Lower lobe of right lung (tissue), 2 donors: ENCODE results near the gene OST4. TPM values are rescaled to one million over a fixed set of nuclear protein-coding genes. Genes with fewer than 3 reads are reported as not detected.
"Not testable (repeated sequence)": the region's sequence is repeated elsewhere in the genome, so short reads cannot be mapped to it uniquely, and the experiment has no call there.

ENCODE experiments used
- ATAC-seq, 2 donors: fragments of 200-7000 bp; cut with Tn5 transposase; one replicate each; pipeline ENCODE4 v1.9.1; 2020 to 2022; ENCODE audit warnings: mild to moderate bottlenecking in 2 of 2, moderate library complexity in 2 of 2
- DNase-seq: peaks from one replicate; pipeline ENCODE4 v3.0.0-alpha.2; 2020
- H3K27ac ChIP-seq: fragments of 200-600 bp; one replicate; pipeline ENCODE4 v1.8.0; 2022
- H3K27me3 ChIP-seq: fragments of 200-600 bp; one replicate; pipeline ENCODE4 v1.8.0; 2022; ENCODE audit warnings: low read depth
- H3K36me3 ChIP-seq: fragments of 200-600 bp; one replicate; pipeline ENCODE4 v1.8.0; 2022; ENCODE audit warnings: mild to moderate bottlenecking
- H3K4me1 ChIP-seq: fragments of 200-600 bp; one replicate; pipeline ENCODE4 v1.8.0; 2022
- H3K4me3 ChIP-seq: fragments of 200-600 bp; one replicate; pipeline ENCODE4 v1.8.0; 2022; ENCODE audit warnings: mild to moderate bottlenecking
- H3K9me3 ChIP-seq: fragments of 200-600 bp; one replicate; pipeline ENCODE4 v1.8.0; 2022
- CTCF ChIP-seq: fragments of 200-600 bp; IDR thresholded peaks from one replicate; pipeline ENCODE4 v1.8.0; 2022; ENCODE audit warnings: antibody characterized with exemption, mild to moderate bottlenecking
- intact Hi-C: fragments of 100-400 bp; cut with DNase I; formaldehyde crosslinking; loops from one replicate; pipeline ENCODE4 v1.11.0; 2022
- total RNA-seq: library from RNA; stranded (reverse); fragmentation: NEBNext Ultra II Directional; extraction: Animal tissue kit (Norgen Biotek cat#: 25700); gene quantifications from one replicate; pipeline ENCODE4 v1.2.1, GENCODE V29; 2021
- donor health status: DM: no; HTN: yes; CAD: no; lungs with severe emphysema.

Gene OST4
- total RNA-seq, 1 donor from 2014 or later = 243 TPM

- ATAC-seq (peak; percentile 39 to 63), DNase-seq (peak; percentile 68)
- H3K4me1 ChIP-seq = peaks cover 56% of the 10 kb centered on the region
- no peaks in the 10 kb centered on the region for H3K9me3 ChIP-seq
- H3K27ac ChIP-seq = peak within 1 kb of the TSS; percentile 78
- intact Hi-C loops = no loop called here
- no peaks in the 10 kb centered on the region for H3K27me3 ChIP-seq
- TF ChIP-seq CTCF = no peak
- peak within 1 kb of the TSS; percentile 55 for H3K4me3 ChIP-seq
- H3K36me3 ChIP-seq = no peaks in the 10 kb centered on the region
Observed at GRCh38 chr2:27078267-27079194, 7.1 kb upstream of the OST4 start, which contains the start of gene EMILIN1. EMILIN1 (plus strand) TSS chr2:27078615; CDS start chr2:27079066, 451 bp downstream.

- Histone ChIP-seq H3K27me3 (no peaks in the 10 kb centered on the region), H3K4me3 (no peak overlapping the region), H3K4me1 (peaks cover 65% of the 10 kb centered on the region), H3K27ac (peak overlapping the region; percentile 11), H3K9me3 (no peaks in the 10 kb centered on the region), H3K36me3 (no peaks in the 10 kb centered on the region)
- TF ChIP-seq CTCF = no peak
- DNase-seq (no peak), ATAC-seq (no peak)
- intact Hi-C loops = no loop called here
Observed at GRCh38 chr2:27077231-27077630, 5.8 kb upstream of the OST4 start.

- Histone ChIP-seq H3K36me3 (no peaks in the 10 kb centered on the region), H3K27ac (no peak overlapping the region), H3K9me3 (no peaks in the 10 kb centered on the region), H3K4me1 (peaks cover 59% of the 10 kb centered on the region), H3K27me3 (no peaks in the 10 kb centered on the region), H3K4me3 (no peak overlapping the region)
- DNase-seq (no peak), ATAC-seq (no peak)
- TF ChIP-seq CTCF = no peak
- intact Hi-C loops = no loop called here
Observed at GRCh38 chr2:27076323-27076722, 4.9 kb upstream of the OST4 start.

- Histone ChIP-seq H3K4me1 (peaks cover 58% of the 10 kb centered on the region), H3K27ac (peak overlapping the region; percentile 7)
- H3K36me3 ChIP-seq, DNase-seq, H3K4me3 ChIP-seq, ATAC-seq, intact Hi-C loops, H3K9me3 ChIP-seq, H3K27me3 ChIP-seq: not testable (repeated sequence)
Observed at GRCh38 chr2:27075566-27075871, 4.1 kb upstream of the OST4 start.

GRCh38 chr2:27074738-27075565 lies 3.5 kb upstream of the OST4 start:
- DNase-seq (peak; percentile 72), ATAC-seq (no peak)
- Histone ChIP-seq H3K4me3 (no peak overlapping the region), H3K27me3 (no peaks in the 10 kb centered on the region), H3K27ac (peak overlapping the region; percentile 7), H3K36me3 (peaks cover under 1% of the 10 kb centered on the region), H3K9me3 (no peaks in the 10 kb centered on the region), H3K4me1 (peaks cover 58% of the 10 kb centered on the region)
- TF ChIP-seq CTCF = no peak
- intact Hi-C loops = no loop called here
